ENCODE results near the gene ASCC2. TPM values are rescaled to one million over a fixed set of nuclear protein-coding genes. Genes with fewer than 3 reads are reported as not detected.

Gene ASCC2, protein sequence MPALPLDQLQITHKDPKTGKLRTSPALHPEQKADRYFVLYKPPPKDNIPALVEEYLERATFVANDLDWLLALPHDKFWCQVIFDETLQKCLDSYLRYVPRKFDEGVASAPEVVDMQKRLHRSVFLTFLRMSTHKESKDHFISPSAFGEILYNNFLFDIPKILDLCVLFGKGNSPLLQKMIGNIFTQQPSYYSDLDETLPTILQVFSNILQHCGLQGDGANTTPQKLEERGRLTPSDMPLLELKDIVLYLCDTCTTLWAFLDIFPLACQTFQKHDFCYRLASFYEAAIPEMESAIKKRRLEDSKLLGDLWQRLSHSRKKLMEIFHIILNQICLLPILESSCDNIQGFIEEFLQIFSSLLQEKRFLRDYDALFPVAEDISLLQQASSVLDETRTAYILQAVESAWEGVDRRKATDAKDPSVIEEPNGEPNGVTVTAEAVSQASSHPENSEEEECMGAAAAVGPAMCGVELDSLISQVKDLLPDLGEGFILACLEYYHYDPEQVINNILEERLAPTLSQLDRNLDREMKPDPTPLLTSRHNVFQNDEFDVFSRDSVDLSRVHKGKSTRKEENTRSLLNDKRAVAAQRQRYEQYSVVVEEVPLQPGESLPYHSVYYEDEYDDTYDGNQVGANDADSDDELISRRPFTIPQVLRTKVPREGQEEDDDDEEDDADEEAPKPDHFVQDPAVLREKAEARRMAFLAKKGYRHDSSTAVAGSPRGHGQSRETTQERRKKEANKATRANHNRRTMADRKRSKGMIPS
- 53.4 to 58.2 TPM (median 57.1 TPM) in 3 replicates for total RNA-seq

DNA sequence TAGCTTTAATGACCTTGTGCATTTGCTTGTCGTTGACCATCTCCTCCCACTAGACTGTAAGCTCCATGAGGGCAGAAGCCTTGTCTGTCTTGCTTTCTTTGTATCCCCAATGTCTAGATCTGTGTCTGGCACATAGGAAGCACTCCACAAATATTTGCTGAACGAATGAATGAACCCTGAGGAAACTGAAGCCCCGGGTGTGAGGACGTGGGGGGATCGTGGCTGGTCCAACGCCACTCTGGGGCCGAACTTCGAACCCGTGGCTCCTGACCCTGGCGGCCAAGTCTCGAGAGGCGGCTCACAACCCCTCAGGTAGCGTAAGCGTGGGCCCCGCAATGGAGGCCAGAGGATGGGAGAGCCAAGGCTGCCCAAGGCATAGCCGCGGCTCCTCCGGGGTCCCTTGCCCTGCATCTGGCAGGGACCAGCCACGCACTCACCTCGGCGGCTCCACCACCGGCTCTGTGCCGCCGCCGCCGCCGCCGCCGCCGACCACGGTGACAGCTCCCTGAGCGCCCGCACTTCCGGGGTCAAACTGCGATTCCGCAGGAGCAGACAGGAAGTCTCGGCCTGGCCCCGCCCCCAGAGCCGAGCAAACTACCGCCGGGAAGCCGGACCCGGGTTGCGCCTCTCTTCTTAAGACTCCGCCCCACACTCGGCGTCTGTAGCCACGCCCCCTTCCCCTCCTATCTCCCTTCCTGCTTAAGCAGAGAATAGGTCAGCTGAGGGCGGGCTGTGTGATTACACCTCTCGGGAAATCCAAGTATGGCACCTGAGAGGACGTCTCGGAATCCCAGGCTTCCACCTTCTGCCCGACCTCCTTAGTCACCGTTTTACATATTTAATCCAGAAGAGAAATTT lies at the start of gene ASCC2:
Gene ASCC2 (minus strand): TSS at position 534 of the 858 bp plus-strand sequence. CDS start 5,949 bp downstream, outside the sequence.
- Mint-ChIP-seq H3K4me3 (peak within 1 kb of the TSS; percentile 89), H3K27me3 (ENCODE audit: low read depth) (no peaks in the 10 kb centered on the region), H3K36me3 (peaks cover 8% of the 10 kb centered on the region), H3K27ac (peak within 1 kb of the TSS; percentile 92), H3K9me3 (no peaks in the 10 kb centered on the region), H3K4me1 (peaks cover 19% of the 10 kb centered on the region)
- TF ChIP-seq, protein P1, sequence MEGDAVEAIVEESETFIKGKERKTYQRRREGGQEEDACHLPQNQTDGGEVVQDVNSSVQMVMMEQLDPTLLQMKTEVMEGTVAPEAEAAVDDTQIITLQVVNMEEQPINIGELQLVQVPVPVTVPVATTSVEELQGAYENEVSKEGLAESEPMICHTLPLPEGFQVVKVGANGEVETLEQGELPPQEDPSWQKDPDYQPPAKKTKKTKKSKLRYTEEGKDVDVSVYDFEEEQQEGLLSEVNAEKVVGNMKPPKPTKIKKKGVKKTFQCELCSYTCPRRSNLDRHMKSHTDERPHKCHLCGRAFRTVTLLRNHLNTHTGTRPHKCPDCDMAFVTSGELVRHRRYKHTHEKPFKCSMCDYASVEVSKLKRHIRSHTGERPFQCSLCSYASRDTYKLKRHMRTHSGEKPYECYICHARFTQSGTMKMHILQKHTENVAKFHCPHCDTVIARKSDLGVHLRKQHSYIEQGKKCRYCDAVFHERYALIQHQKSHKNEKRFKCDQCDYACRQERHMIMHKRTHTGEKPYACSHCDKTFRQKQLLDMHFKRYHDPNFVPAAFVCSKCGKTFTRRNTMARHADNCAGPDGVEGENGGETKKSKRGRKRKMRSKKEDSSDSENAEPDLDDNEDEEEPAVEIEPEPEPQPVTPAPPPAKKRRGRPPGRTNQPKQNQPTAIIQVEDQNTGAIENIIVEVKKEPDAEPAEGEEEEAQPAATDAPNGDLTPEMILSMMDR (IDR thresholded peaks at IDR 0.05; ENCODE audit: unreplicated experiment) = no peak
- peak; percentile 96 to 97 for DNase-seq (ENCODE audit: low spot score in 2 of 2, unreplicated experiment in 2 of 2)

DNA sequence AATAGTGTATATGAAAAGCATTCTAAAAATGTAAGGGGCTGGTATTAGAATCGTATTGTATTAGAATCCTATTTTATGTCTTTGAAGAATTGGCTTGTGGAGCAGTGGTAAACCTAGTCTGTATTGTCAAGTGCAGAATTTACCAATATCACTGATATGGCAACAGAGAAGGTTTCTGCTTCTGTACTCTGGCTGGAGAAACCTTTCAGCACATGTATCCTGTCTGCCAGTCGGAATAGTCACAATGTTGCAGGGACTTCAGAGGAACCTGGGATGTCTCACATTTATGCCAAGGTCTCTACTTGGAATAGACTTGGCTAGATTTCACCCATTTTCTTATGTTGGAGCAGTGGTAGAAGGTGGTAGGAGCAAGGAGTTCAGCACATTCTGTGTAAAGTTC lies 49.3 kb upstream of the ASCC2 start:
- Mint-ChIP-seq H3K9me3 (no peaks in the 10 kb centered on the region), H3K27ac (no peak overlapping the region), H3K4me3 (no peak overlapping the region), H3K27me3 (ENCODE audit: low read depth) (no peaks in the 10 kb centered on the region), H3K4me1 (peaks cover 16% of the 10 kb centered on the region), H3K36me3 (no peaks in the 10 kb centered on the region)
- TF ChIP-seq, protein P1 (IDR thresholded peaks at IDR 0.05; ENCODE audit: unreplicated experiment) = no peak
- no peak for DNase-seq (ENCODE audit: low spot score in 2 of 2, unreplicated experiment in 2 of 2)

DNA sequence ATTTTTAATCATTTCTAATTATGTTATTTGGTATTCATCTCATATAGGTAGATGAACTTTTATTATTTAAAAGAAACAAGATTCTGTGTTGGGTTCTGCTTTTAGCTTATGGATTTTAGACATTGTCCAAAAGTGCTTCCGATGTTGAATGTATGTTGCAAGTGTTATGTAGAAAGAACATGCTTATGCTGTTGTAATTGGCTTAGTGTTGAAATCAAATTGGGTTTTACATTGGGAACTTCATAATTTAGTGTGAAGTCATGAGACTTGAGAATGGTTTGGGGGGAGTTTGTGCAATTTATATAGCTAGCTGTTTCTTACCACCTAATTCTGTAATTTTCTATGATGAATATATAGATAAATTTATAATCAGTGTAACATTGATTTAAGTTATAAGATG lies 48.5 kb upstream of the ASCC2 start:
- Mint-ChIP-seq H3K36me3 (no peaks in the 10 kb centered on the region), H3K9me3 (no peaks in the 10 kb centered on the region), H3K27ac (no peak overlapping the region), H3K27me3 (ENCODE audit: low read depth) (no peaks in the 10 kb centered on the region), H3K4me1 (peaks cover 12% of the 10 kb centered on the region), H3K4me3 (no peak overlapping the region)
- TF ChIP-seq, protein P1 (IDR thresholded peaks at IDR 0.05; ENCODE audit: unreplicated experiment) = no peak
- DNase-seq (ENCODE audit: low spot score in 2 of 2, unreplicated experiment in 2 of 2) = no peak

DNA sequence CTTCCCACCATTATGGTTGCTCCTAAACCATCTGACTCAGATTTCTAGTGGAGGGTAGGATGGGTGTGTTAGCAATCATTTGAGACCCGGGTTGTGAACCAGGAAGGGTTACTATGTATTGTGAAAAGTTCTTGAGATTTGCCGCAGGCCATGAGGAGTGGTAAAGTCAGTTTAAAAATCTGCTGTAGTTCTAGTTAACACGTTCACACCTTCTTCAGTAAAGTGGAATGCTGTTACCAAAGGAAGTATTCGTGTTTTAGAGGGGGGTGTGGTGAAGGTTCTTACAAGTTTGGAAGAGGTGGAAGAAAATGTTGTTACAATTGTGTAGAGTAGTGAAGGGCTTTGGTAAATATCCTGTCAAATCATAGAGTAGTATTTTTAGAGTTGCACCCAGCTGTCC lies 47.5 kb upstream of the ASCC2 start:
- H3K4me3 Mint-ChIP-seq = no peak overlapping the region
- H3K9me3 Mint-ChIP-seq = no peaks in the 10 kb centered on the region
- TF ChIP-seq, protein P1 (IDR thresholded peaks at IDR 0.05; ENCODE audit: unreplicated experiment) = no peak
- no peak overlapping the region for H3K27ac Mint-ChIP-seq
- H3K27me3 Mint-ChIP-seq (ENCODE audit: low read depth) = no peaks in the 10 kb centered on the region
- no peak for DNase-seq (ENCODE audit: low spot score in 2 of 2, unreplicated experiment in 2 of 2)
- no peaks in the 10 kb centered on the region for H3K36me3 Mint-ChIP-seq
- peaks cover 12% of the 10 kb centered on the region for H3K4me1 Mint-ChIP-seq

DNA sequence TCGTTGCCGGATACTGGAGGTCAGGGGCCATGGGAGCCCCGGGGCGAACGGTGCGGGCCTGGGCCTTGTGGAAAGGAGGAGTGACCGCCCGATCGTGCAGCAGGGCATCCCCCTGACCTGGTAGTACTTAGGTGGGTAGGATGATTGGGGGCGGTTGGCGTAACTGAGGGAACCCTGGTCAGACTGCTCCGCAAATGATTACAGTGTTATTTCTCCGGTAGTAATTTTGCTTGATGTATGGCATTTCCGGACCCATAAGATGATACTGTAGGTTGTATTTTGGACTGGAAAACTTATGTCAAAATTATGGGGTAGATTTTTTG lies 45.7 kb upstream of the ASCC2 start:
- H3K9me3 Mint-ChIP-seq = no peaks in the 10 kb centered on the region
- peak overlapping the region; percentile 91 for H3K27ac Mint-ChIP-seq
- TF ChIP-seq, protein P1 (IDR thresholded peaks at IDR 0.05; ENCODE audit: unreplicated experiment) = no peak
- H3K4me1 Mint-ChIP-seq = peaks cover 12% of the 10 kb centered on the region
- H3K36me3 Mint-ChIP-seq = no peaks in the 10 kb centered on the region
- no peak for DNase-seq (ENCODE audit: low spot score in 2 of 2, unreplicated experiment in 2 of 2)
- no peaks in the 10 kb centered on the region for H3K27me3 Mint-ChIP-seq (ENCODE audit: low read depth)
- peak overlapping the region; percentile 92 for H3K4me3 Mint-ChIP-seq
